ACC112 (cell line): Measurements from ENCODE around the gene COL28A1.
"Not testable (repeated sequence)": the region's sequence is repeated elsewhere in the genome, so short reads cannot be mapped to it uniquely, and the experiment has no call there.

ENCODE experiments used
- H2AFZ ChIP-seq: fragments of 200-600 bp; sonication (generic); one replicate; pipeline ENCODE4 v1.6.0; 2017; ENCODE audit warnings: antibody characterized with exemption, low read length; ENCODE audit not compliant: unreplicated experiment
- H3K27ac ChIP-seq: fragments of 200-600 bp; sonication (generic); 2 replicates; pipeline ENCODE4 v1.5.1; 2014; ENCODE audit warnings: low read depth, mild to moderate bottlenecking, antibody characterized with exemption, low read length, moderate library complexity
- H3K27me3 ChIP-seq: fragments of 200-600 bp; sonication (generic); 2 replicates; pipeline ENCODE4 v1.6.1; 2014; ENCODE audit warnings: mild to moderate bottlenecking, antibody characterized with exemption, low read length, moderate library complexity, mixed read lengths; ENCODE audit not compliant: insufficient read depth
- H3K36me3 ChIP-seq: fragments of 200-600 bp; sonication (generic); 2 replicates; pipeline ENCODE4 v1.6.1; 2016; ENCODE audit warnings: mild to moderate bottlenecking, antibody characterized with exemption, low read length, moderate library complexity, mixed read lengths; ENCODE audit not compliant: insufficient read depth
- H3K4me1 ChIP-seq: fragments of 200-600 bp; sonication (generic); one replicate; pipeline ENCODE4 v1.6.1; 2016; ENCODE audit warnings: low read length, mixed read lengths; ENCODE audit not compliant: insufficient read depth, unreplicated experiment, control insufficient read depth
- H3K4me3 ChIP-seq: fragments of 200-600 bp; sonication (generic); 2 replicates; pipeline ENCODE4 v1.5.1; 2014; ENCODE audit warnings: mild to moderate bottlenecking, low read depth, low read length
- H3K79me2 ChIP-seq: fragments of 200-600 bp; sonication (generic); one replicate; pipeline ENCODE4 v1.6.0; 2016; ENCODE audit warnings: low read length; ENCODE audit not compliant: control insufficient read depth, unreplicated experiment, insufficient read depth

The COL28A1 gene

DNA sequence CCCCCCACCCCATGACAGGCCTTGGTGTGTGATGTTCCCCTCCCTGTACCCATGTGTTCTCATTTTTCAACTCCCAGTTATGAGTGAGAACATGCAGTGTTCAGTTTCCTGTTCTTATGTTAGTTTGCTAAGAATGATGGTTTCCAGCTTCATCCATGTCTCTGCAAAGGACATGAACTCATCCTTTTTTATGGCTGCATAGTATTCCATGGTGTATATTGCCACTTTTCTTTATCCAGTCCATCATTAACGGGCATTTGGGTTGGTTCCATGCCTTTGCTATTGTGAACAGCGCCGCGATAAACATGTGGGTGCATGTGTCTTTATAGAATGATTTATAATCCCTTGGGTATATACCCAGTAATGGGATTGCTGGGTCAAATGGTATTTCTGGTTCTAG lies 147.5 kb downstream of the COL28A1 start:
- H3K79me2 ChIP-seq, H2AFZ ChIP-seq, H3K27ac ChIP-seq, H3K27me3 ChIP-seq, H3K36me3 ChIP-seq, H3K4me3 ChIP-seq, H3K4me1 ChIP-seq: not testable (repeated sequence)

DNA sequence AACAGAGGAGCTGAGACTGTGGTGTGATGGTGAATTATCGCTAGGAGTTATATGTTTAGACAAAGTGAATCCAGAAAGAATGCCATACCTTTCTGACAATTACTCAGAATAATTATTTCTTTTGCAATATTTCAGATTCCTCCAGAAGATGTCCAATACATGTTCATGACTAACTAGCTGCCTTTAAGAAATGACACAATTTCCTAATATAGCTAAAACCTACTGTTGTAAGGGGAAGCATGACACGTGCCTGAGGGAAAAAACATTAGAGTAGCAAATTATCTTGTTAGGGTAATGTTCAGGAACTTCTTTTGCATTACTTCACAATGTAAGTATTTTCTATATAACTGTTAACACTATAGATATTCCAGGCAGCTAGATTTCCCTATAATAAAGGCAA lies 150.3 kb downstream of the COL28A1 start:
- Histone ChIP-seq H3K4me3 (no peak overlapping the region), H3K36me3 (no peaks in the 10 kb centered on the region), H3K4me1 (no peaks in the 10 kb centered on the region), H2AFZ (no peak overlapping the region), H3K79me2 (no peaks in the 10 kb centered on the region), H3K27ac (no peak overlapping the region), H3K27me3 (no peaks in the 10 kb centered on the region)

DNA sequence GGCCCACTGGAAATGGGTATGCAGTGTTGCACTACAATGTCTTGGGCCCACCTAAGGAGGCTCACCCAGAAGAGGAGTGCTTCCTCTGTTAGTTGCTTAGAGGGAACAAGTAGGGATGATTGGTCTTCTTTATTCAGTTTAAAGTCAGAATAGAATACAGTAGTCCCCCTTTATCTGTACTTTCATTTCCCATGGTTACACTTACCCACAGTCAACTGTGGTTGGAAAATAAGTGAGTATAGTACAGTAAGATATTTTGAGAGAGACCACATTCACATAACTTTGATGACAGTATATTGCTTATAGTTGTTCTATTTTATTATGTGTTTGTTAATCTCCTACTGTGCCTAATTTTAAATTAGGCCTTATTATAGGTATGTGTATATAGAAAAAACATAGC lies 151.4 kb downstream of the COL28A1 start:
- H3K4me1 ChIP-seq = no peaks in the 10 kb centered on the region
- no peaks in the 10 kb centered on the region for H3K36me3 ChIP-seq
- no peak overlapping the region for H3K4me3 ChIP-seq
- peaks cover 6% of the 10 kb centered on the region; the same call in 1 of the 2 replicates for H3K27me3 ChIP-seq
- H3K79me2 ChIP-seq = no peaks in the 10 kb centered on the region
- no peak overlapping the region for H3K27ac ChIP-seq
- no peak overlapping the region for H2AFZ ChIP-seq

DNA sequence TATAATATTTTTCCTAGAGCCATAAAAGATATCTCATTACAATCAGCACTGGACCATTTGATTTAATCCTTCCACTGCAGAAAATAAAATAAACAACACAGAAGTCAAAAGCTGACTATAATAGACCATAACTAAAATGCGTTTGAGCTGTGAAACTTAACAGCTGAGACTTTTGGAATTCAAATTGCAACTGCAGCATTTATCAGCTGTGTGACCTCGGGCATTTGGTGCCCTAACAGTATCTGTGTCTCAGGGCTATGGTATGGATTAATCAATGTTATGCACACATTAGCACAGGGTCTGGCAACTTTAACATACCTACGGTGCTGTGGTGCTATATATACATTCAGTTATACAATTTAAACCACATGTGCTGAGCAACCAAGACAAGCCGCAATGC lies 160.1 kb downstream of the COL28A1 start:
- Histone ChIP-seq H3K27me3 (peaks cover 11% of the 10 kb centered on the region; the same call in 1 of the 2 replicates), H3K79me2 (no peaks in the 10 kb centered on the region), H3K36me3 (no peaks in the 10 kb centered on the region), H3K27ac (no peak overlapping the region), H3K4me3 (no peak overlapping the region), H3K4me1 (no peaks in the 10 kb centered on the region), H2AFZ (no peak overlapping the region)

DNA sequence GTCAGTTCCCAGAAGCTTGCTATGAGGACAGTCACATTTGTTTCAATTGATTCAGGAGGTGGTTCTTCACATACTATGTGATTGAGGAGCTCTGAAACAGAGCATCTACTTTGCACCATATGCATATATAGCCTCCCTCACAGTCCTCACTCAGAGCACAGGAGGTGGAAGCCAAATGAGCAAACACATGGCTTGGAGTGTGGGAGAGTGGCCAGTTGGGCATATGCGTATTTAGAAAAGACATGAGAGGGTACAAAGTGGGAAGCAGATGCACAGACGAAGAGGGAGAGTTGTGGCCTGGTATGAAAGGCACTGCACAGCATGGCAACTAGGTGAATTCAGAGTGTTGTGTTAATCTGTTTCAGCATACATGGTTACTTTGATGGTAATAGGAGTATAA lies 165.6 kb downstream of the COL28A1 start:
- Histone ChIP-seq H3K4me3 (no peak overlapping the region), H3K27me3 (no peaks in the 10 kb centered on the region), H3K36me3 (no peaks in the 10 kb centered on the region), H3K4me1 (no peaks in the 10 kb centered on the region), H3K79me2 (no peaks in the 10 kb centered on the region), H3K27ac (no peak overlapping the region), H2AFZ (no peak overlapping the region)

DNA sequence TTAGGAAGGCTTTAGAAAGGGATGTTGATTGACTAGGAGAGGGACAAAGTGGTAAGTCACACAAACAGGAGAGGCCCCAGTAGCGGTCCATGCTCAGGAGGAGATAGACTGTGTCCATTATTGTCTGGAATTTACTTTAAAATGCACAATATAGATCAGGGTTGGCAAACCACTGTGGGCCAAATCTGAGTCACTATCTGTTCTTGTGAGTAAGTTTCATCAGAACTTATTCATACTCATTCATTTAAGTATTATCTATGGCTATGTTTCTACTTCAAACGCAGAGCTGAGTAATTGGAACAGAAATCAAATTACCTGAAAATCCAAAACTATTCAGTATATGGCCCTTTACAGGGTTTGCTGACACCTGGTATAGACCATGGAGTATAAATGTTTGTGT lies 166.5 kb downstream of the COL28A1 start:
- no peak overlapping the region for H2AFZ ChIP-seq
- no peaks in the 10 kb centered on the region for H3K36me3 ChIP-seq
- H3K27ac ChIP-seq = no peak overlapping the region
- H3K27me3 ChIP-seq = no peaks in the 10 kb centered on the region
- no peaks in the 10 kb centered on the region for H3K79me2 ChIP-seq
- no peaks in the 10 kb centered on the region for H3K4me1 ChIP-seq
- no peak overlapping the region for H3K4me3 ChIP-seq

DNA sequence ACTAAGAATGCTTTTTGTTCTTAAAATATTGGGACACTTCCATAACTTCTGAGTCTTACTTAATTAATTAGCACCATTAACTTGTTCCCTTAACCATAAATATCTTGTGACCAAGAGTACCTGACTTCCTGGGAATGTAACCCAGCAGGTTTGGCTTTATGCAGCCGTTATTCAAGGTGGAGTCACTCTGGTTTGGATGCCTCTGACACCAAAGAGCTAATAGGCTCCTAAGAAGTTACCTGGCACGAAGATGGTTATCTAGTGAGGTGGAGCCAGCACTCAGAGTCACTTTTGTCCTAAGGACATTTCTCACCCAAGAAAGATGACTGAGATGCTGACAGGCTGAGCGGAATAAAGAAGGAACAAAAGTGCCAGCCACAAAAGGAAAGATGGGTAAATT lies 181.0 kb downstream of the COL28A1 start:
- H3K27ac ChIP-seq = no peak overlapping the region
- H3K4me3 ChIP-seq = no peak overlapping the region

DNA sequence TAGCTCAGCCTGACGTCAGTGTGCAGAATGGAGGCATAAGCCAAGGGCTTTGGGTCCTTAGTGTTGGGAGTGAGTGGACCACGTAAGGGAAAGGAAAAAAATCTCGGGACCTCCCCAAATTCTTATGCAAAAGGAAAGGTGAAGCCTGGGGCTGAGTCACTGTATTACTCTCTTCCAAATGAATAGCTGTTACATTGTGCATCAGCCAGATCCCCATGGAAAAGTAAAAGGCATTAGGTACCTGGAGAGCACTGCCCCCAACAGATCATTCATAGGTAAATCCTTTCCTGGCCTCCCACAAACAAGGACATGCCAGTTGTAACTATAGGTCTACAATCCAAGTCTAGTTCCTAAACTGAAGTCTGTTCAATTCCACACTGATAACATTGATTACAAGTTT lies 182.8 kb downstream of the COL28A1 start:
- Histone ChIP-seq H2AFZ (no peak overlapping the region), H3K79me2 (no peaks in the 10 kb centered on the region), H3K36me3 (no peaks in the 10 kb centered on the region), H3K4me1 (peaks cover 5% of the 10 kb centered on the region), H3K4me3 (no peak overlapping the region), H3K27ac (no peak overlapping the region), H3K27me3 (no peaks in the 10 kb centered on the region)

More for the DNA sequence above, 181.0 kb downstream of the COL28A1 start:
- Histone ChIP-seq H3K4me1 (peaks cover 5% of the 10 kb centered on the region), H3K27me3 (no peaks in the 10 kb centered on the region), H3K36me3 (no peaks in the 10 kb centered on the region), H2AFZ (no peak overlapping the region), H3K79me2 (no peaks in the 10 kb centered on the region)

DNA sequence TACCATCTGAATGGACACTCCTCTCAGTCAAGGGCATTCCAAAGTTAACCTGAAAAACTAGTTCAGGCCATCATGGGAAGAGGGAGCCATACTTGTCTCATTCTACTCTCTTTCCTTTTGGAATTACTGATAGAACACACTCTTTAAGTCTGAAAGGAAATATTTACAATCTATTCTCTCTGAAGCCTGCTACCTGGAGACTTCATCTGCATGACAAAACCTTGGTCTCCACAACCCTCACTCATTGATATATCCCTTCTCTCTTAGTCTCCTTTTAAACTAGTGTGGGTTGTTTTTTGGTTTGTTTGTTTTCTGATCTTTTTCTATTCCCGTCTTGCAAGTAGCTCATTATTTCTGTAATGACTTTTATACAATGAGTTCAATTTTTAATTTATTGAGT lies 183.8 kb downstream of the COL28A1 start:
- Histone ChIP-seq H3K79me2 (no peaks in the 10 kb centered on the region), H2AFZ (no peak overlapping the region), H3K4me3 (no peak overlapping the region), H3K27ac (no peak overlapping the region), H3K36me3 (no peaks in the 10 kb centered on the region), H3K27me3 (no peaks in the 10 kb centered on the region), H3K4me1 (peaks cover 5% of the 10 kb centered on the region)

DNA sequence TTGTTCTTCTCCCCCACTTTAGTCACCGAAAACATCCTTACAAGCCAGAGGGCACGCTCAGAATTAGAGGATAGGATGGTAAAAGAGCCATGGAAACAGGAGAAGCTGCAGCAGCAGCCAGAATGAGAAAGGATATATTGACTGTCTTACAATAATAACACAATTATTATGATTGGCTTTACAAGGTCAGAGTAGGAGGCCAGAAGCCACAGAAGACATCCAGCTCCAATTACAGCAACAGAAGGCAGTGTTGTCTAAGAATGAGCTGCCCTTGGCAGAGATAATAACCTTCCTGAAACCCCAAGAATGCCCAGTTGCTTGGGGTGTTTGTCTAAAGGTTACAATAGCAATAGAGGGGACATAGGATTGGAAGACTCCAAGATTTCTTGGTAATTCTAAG lies 184.5 kb downstream of the COL28A1 start:
- Histone ChIP-seq H3K27ac (no peak overlapping the region), H3K4me3 (no peak overlapping the region), H3K27me3 (no peaks in the 10 kb centered on the region), H3K79me2 (no peaks in the 10 kb centered on the region), H3K4me1 (peaks cover 5% of the 10 kb centered on the region), H2AFZ (no peak overlapping the region), H3K36me3 (no peaks in the 10 kb centered on the region)

DNA sequence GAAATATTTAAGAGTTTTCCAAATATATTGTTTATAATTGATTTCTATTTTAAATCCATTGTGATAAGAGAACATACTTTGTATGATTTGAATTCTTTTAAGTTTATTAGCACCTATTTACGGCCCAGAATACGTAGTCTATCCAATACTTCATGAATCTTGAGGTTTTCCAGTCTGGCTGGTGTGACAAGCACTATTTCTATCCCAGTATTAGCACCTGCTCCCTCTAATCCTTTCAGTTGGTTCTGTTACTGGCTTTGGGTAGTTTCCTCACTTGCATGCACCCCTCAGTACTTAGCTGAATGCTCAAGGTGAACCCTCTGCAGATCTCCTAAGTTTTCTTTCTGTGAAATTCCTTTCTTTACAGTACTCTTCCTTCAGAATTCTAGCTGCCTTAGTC lies 186.5 kb downstream of the COL28A1 start:
- Histone ChIP-seq H3K36me3 (no peaks in the 10 kb centered on the region), H3K4me3 (no peak overlapping the region), H3K27ac (no peak overlapping the region), H3K27me3 (no peaks in the 10 kb centered on the region), H2AFZ (no peak overlapping the region), H3K79me2 (no peaks in the 10 kb centered on the region), H3K4me1 (peaks cover 5% of the 10 kb centered on the region)

DNA sequence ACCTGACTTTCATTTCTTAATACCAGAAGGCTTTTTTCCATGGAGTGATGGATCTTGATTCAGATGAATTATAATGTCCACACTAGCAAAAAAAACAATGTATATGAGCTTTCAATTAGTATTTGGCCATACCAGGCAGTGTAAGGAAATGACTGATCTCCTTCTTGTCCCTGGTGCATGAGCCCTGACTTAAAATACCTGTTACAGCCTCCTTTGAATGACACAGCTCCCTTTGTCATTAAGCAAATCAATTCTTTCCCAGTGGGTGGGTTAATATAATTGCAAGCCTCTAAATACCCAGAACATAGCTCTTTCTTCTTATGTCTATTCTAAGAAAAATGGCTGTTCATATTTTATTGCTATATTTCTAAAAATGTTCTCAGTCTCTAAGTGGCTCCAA lies 188.6 kb downstream of the COL28A1 start:
- peaks cover 5% of the 10 kb centered on the region for H3K4me1 ChIP-seq
- H3K36me3 ChIP-seq = no peaks in the 10 kb centered on the region
- no peak overlapping the region for H3K4me3 ChIP-seq
- no peak overlapping the region for H3K27ac ChIP-seq
- H3K27me3 ChIP-seq = no peaks in the 10 kb centered on the region
- no peak overlapping the region for H2AFZ ChIP-seq
- no peaks in the 10 kb centered on the region for H3K79me2 ChIP-seq
